H9 (cell line): ENCODE measurements around the gene CBX3. TPM values are rescaled to one million over a fixed set of nuclear protein-coding genes. Genes with fewer than 3 reads are reported as not detected.
A peak's percentile ranks its signal among the peaks of the same experiment; 100 is the strongest.

Experiments used
- DNase-seq: peaks from one replicate; pipeline ENCODE4 v3.0.0-alpha.2; 2017
- H2AFZ ChIP-seq: one replicate; pipeline ENCODE4 v1.6.1; 2013; ENCODE audit warnings: mild to moderate bottlenecking, low read length, control low read depth, moderate library complexity
- H2AK5ac ChIP-seq: 2 replicates; pipeline ENCODE4 v1.6.1; 2013; ENCODE audit warnings: low read length, control low read depth, mixed read lengths; ENCODE audit not compliant: insufficient read length
- H2BK120ac ChIP-seq: one replicate; pipeline ENCODE4 v1.6.1; 2013; ENCODE audit warnings: low read depth, mild to moderate bottlenecking, low read length, control low read depth, inconsistent platforms; ENCODE audit not compliant: poor library complexity, severe bottlenecking
- H2BK12ac ChIP-seq: 2 replicates; pipeline ENCODE4 v1.6.1; 2013; ENCODE audit warnings: low read length, control low read depth, mixed read lengths, low read depth; ENCODE audit not compliant: insufficient read length
- H2BK15ac ChIP-seq: 2 replicates; pipeline ENCODE4 v1.6.1; 2013; ENCODE audit warnings: low read depth, low read length, control low read depth
- H2BK20ac ChIP-seq: one replicate; pipeline ENCODE4 v1.6.1; 2013; ENCODE audit warnings: low read depth, mild to moderate bottlenecking, low read length, control low read depth, inconsistent platforms; ENCODE audit not compliant: poor library complexity, severe bottlenecking
- H2BK5ac ChIP-seq: 2 replicates; pipeline ENCODE4 v1.6.1; 2013; ENCODE audit warnings: low read length, control low read depth, mixed read lengths; ENCODE audit not compliant: insufficient read length
- H3K14ac ChIP-seq: 2 replicates; pipeline ENCODE4 v1.6.1; 2013; ENCODE audit warnings: low read length, control low read depth; ENCODE audit not compliant: insufficient read depth
- H3K18ac ChIP-seq: 2 replicates; pipeline ENCODE4 v1.6.1; 2013; ENCODE audit warnings: low read depth, mild to moderate bottlenecking, mixed read lengths, low read length, control low read depth; ENCODE audit not compliant: insufficient read length
- H3K23ac ChIP-seq: 2 replicates; pipeline ENCODE4 v1.6.1; 2013; ENCODE audit warnings: low read length, control low read depth, mixed read lengths, low read depth; ENCODE audit not compliant: insufficient read length
- H3K23me2 ChIP-seq: 2 replicates; pipeline ENCODE4 v1.6.1; 2013; ENCODE audit warnings: low read depth, mild to moderate bottlenecking, mixed read lengths, low read length, control low read depth; ENCODE audit not compliant: insufficient read length, poor library complexity, severe bottlenecking
- H3K27ac ChIP-seq: 2 replicates; pipeline ENCODE4 v1.5.1; 2013; ENCODE audit warnings: low read length, control low read depth, mixed read lengths, low read depth; ENCODE audit not compliant: insufficient read length
- H3K27me3 ChIP-seq: 2 replicates; pipeline ENCODE4 v1.6.1; 2013; ENCODE audit warnings: low read length, control low read depth, inconsistent platforms; ENCODE audit not compliant: insufficient read depth
- H3K4ac ChIP-seq: 2 replicates; pipeline ENCODE4 v1.6.1; 2013; ENCODE audit warnings: low read depth, mild to moderate bottlenecking, control low read depth, inconsistent platforms, low read length, moderate library complexity
- H3K4me1 ChIP-seq: 2 replicates; pipeline ENCODE4 v1.6.1; 2013; ENCODE audit warnings: low read length, control low read depth, inconsistent platforms; ENCODE audit not compliant: insufficient read depth
- H3K4me2 ChIP-seq: 2 replicates; pipeline ENCODE4 v1.6.1; 2013; ENCODE audit warnings: low read length, control low read depth, mixed read lengths; ENCODE audit not compliant: insufficient read length, insufficient read depth
- H3K56ac ChIP-seq: 2 replicates; pipeline ENCODE4 v1.6.1; 2013; ENCODE audit warnings: low read depth, mild to moderate bottlenecking, mixed read lengths, low read length, control low read depth; ENCODE audit not compliant: insufficient read length
- H3K79me1 ChIP-seq: 2 replicates; pipeline ENCODE4 v1.6.1; 2013; ENCODE audit warnings: low read depth, mild to moderate bottlenecking, moderate library complexity, low read length, control low read depth, inconsistent platforms; ENCODE audit not compliant: insufficient read depth, poor library complexity, severe bottlenecking
- H3K79me2 ChIP-seq: 2 replicates; pipeline ENCODE4 v1.6.1; 2013; ENCODE audit warnings: low read length, control low read depth, inconsistent platforms; ENCODE audit not compliant: insufficient read depth
- H3K9ac ChIP-seq: 2 replicates; pipeline ENCODE4 v1.6.1; 2013; ENCODE audit warnings: low read length, control low read depth, mixed read lengths; ENCODE audit not compliant: insufficient read length; ENCODE audit errors: extremely low read depth
- H3K9me3 ChIP-seq: one replicate; pipeline ENCODE4 v1.6.1; 2013; ENCODE audit warnings: low read depth, low read length, inconsistent platforms; ENCODE audit not compliant: control insufficient read depth
- H3T11ph ChIP-seq: one replicate; pipeline ENCODE4 v1.6.1; 2013; ENCODE audit warnings: mild to moderate bottlenecking, low read length, control low read depth, inconsistent platforms
- H4K20me1 ChIP-seq: one replicate; pipeline ENCODE4 v1.6.1; 2013; ENCODE audit not compliant: control insufficient read depth, insufficient read length, insufficient read depth
- H4K5ac ChIP-seq: 2 replicates; pipeline ENCODE4 v1.6.1; 2013; ENCODE audit warnings: low read depth, mild to moderate bottlenecking, mixed read lengths, low read length, control low read depth; ENCODE audit not compliant: insufficient read length
- H4K8ac ChIP-seq: replicated peaks from 2 replicates; pipeline ENCODE4 v1.6.1; 2013; ENCODE audit warnings: low read length, control low read depth, mixed read lengths, low read depth; ENCODE audit not compliant: insufficient read length
- H4K91ac ChIP-seq: 2 replicates; pipeline ENCODE4 v1.6.1; 2013; ENCODE audit warnings: low read depth, mild to moderate bottlenecking, moderate library complexity, mixed read lengths, low read length, control low read depth; ENCODE audit not compliant: insufficient read length
- H3K27ac Mint-ChIP-seq, 3 experiments: 2 replicates in 2 of 3; 3 replicates in 1 of 3; pipeline ENCODE4 v1.8.0; 2020 to 2021; ENCODE audit warnings: mixed read lengths in 3 of 3, mild to moderate bottlenecking in 1 of 3, moderate library complexity in 1 of 3
- H3K27me3 Mint-ChIP-seq: 2 replicates; pipeline ENCODE4 v1.8.0; 2021; ENCODE audit warnings: low read depth, mild to moderate bottlenecking, moderate library complexity, mixed read lengths
- H3K36me3 Mint-ChIP-seq, 3 experiments: 2 replicates in 2 of 3; 3 replicates in 1 of 3; pipeline ENCODE4 v1.8.0; 2020 to 2021; ENCODE audit warnings: low read depth in 3 of 3, mixed read lengths in 3 of 3; ENCODE audit not compliant: insufficient read depth in 1 of 3
- H3K4me1 Mint-ChIP-seq, 2 experiments: 2 replicates each; pipeline ENCODE4 v1.8.0; 2020; ENCODE audit warnings: mixed read lengths in 2 of 2
- H3K4me3 Mint-ChIP-seq, 2 experiments: 2 replicates in 1 of 2; 3 replicates in 1 of 2; pipeline ENCODE4 v1.8.0; 2020 to 2021; ENCODE audit warnings: mild to moderate bottlenecking in 2 of 2, mixed read lengths in 2 of 2, moderate library complexity in 1 of 2
- H3K9me3 Mint-ChIP-seq, 2 experiments: 2 replicates in 1 of 2; 3 replicates in 1 of 2; pipeline ENCODE4 v1.8.0; 2020; ENCODE audit warnings: mild to moderate bottlenecking in 2 of 2, mixed read lengths in 2 of 2, moderate library complexity in 1 of 2
- WGBS: extraction: QIAGEN DNeasy Blood & Tissue Kit; methylation state at CpG from one replicate; pipeline ENCODE4 v1.1.7; 2013; ENCODE audit warnings: missing lambda C conversion rate, low lambda C conversion rate, mixed read lengths; ENCODE audit not compliant: insufficient read length; ENCODE audit errors: extremely low coverage; 5-methylcytosine and 5-hydroxymethylcytosine counted together
- total RNA-seq: library from RNA; stranded (reverse); gene quantifications from 2 replicates; pipeline ENCODE4 v1.2.1, GENCODE V29; 2021
- TF ChIP-seq, protein P1 (sequence below): fragments of 200-600 bp; sonication (generic); conservative IDR thresholded peaks from 3 replicates; pipeline ENCODE4 v1.8.0; 2021; ENCODE audit warnings: antibody characterized with exemption, mild to moderate bottlenecking

Gene CBX3
- total RNA-seq, 1 experiment from 2014 or later: 288 TPM

GRCh38 chr7:26199301-26200037, 2.1 kb upstream of the CBX3 start:
- TF ChIP-seq, protein P1, sequence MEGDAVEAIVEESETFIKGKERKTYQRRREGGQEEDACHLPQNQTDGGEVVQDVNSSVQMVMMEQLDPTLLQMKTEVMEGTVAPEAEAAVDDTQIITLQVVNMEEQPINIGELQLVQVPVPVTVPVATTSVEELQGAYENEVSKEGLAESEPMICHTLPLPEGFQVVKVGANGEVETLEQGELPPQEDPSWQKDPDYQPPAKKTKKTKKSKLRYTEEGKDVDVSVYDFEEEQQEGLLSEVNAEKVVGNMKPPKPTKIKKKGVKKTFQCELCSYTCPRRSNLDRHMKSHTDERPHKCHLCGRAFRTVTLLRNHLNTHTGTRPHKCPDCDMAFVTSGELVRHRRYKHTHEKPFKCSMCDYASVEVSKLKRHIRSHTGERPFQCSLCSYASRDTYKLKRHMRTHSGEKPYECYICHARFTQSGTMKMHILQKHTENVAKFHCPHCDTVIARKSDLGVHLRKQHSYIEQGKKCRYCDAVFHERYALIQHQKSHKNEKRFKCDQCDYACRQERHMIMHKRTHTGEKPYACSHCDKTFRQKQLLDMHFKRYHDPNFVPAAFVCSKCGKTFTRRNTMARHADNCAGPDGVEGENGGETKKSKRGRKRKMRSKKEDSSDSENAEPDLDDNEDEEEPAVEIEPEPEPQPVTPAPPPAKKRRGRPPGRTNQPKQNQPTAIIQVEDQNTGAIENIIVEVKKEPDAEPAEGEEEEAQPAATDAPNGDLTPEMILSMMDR: no peak
- Mint-ChIP-seq H3K9me3 (peaks cover 17 to 21% of the 10 kb centered on the region in 2 experiments), H3K4me3 (peak overlapping the region; percentile 100), H3K36me3 (peaks cover 70 to 80% (median 77%) of the 10 kb centered on the region in 3 experiments), H3K4me1 (peaks cover 32 to 42% of the 10 kb centered on the region in 2 experiments), H3K27me3 (peaks cover 9% of the 10 kb centered on the region), H3K27ac (peak overlapping the region; percentile 100)
- no peak overlapping the region for H4K8ac ChIP-seq
- peak overlapping the region; percentile 96; the same call in 1 of the 2 replicates for H3K4ac ChIP-seq
- H3K27me3 ChIP-seq: no peaks in the 10 kb centered on the region
- H4K91ac ChIP-seq: peak overlapping the region; percentile 97
- H4K20me1 ChIP-seq: no peaks in the 10 kb centered on the region
- H3K4me2 ChIP-seq: peak overlapping the region; percentile 81
- peaks cover 6% of the 10 kb centered on the region for H3K23me2 ChIP-seq
- peak overlapping the region; percentile 97 for H3K14ac ChIP-seq
- peak overlapping the region; percentile 99 for H2BK5ac ChIP-seq
- H3K79me1 ChIP-seq: peaks cover under 1% of the 10 kb centered on the region
- no peak overlapping the region for H3T11ph ChIP-seq
- H3K56ac ChIP-seq: peak overlapping the region; percentile 99
- H3K27ac ChIP-seq: peak overlapping the region; percentile 99
- H3K9me3 ChIP-seq: no peaks in the 10 kb centered on the region
- H2BK120ac ChIP-seq: peak overlapping the region; percentile 92
- H3K9ac ChIP-seq: peak overlapping the region; percentile 99
- DNase-seq: no peak
- no peak overlapping the region for H3K23ac ChIP-seq
- H3K18ac ChIP-seq: peak overlapping the region; percentile 100
- peaks cover 62% of the 10 kb centered on the region for H3K79me2 ChIP-seq
- peak overlapping the region; percentile 99 for H4K5ac ChIP-seq
- H2BK15ac ChIP-seq: no peak overlapping the region
- peaks cover 2% of the 10 kb centered on the region for H3K4me1 ChIP-seq
- H2AFZ ChIP-seq: no peak overlapping the region
- H2BK12ac ChIP-seq: no peak overlapping the region
- no peak overlapping the region for H2BK20ac ChIP-seq
- no CpG with 5 or more reads among the region's 36 CpGs for WGBS
- no peak overlapping the region for H2AK5ac ChIP-seq
